CD4-positive, alpha-beta T cell treated with Interleukin-10 for 1 hour (primary cell): ENCODE data around the gene STAT4.

ENCODE experiments used
- DNase-seq: peaks from one replicate; pipeline ENCODE4 v3.0.0-alpha.2; 2020

The STAT4 gene

GRCh38 chr2:191173206-191173605, 22.4 kb upstream of the STAT4 start:
- DNase-seq = no peak

DNA sequence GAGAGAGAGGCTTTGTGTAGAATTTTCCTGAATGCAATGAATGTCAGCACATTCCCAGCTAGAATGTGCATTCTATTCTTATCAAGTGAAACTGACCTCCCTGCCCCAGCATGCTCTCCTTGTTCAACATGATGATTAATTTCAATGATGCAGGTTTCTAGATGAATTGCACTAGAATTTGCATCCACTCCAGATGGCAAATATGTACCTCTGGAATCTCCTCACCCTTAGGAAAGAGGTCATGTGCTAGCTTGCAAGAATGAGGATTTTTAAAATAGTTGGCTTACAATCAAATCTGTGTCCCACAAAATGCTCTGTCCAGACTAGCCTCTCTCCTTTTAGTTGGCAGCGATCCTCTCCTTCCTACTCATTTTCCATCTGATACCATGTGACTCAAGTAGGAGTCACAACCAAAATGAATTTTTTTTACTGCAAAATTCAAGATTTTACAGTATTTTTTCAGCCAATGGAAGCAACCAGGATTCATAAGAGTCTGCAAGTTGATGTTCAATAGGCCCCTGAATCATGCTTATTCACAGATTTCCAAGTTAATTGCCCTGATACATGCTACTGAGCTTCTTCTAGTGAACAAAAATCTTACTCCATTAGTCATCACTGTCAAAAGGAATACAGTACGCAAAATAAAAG, 21.0 kb upstream of the STAT4 start:
- no peak for DNase-seq

DNA sequence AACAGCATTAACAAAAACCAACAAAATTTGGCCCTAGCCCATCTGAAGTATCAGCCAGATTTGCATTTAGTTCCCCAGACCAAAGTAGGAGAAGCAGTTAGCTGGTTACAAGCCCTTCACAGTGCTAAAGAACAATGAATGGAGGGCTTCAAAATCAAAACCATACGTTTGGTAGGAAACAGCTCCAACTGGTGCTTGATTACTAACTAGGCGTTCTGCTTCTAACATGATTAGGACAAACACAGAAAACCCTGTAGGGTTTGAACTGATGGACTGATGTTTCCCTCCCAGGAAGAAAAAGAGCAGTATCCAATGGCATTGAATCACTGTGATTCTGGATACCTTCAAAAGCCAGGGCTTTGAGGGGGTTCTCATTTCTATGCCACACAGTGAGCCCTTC, 20.5 kb upstream of the STAT4 start:
- no peak for DNase-seq

DNA sequence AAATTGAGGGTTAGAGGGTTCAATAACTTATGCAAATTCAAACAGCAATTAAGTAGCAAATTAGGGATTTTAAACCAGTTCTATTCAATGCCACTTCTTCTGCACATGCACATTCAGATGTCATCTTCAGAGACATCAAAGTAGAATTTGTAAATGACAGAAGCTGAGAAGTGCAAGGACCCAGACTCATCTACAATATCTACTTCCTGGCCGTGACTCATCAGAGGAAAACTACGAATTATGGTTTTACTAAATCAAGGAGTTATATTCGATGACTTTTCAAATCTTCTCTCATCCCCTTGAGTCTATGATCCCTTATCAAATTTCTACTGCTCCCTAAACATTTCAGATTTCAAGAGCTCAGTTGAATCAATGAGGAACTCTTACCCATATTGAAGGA, 20.0 kb upstream of the STAT4 start:
- DNase-seq = peak; percentile 6

DNA sequence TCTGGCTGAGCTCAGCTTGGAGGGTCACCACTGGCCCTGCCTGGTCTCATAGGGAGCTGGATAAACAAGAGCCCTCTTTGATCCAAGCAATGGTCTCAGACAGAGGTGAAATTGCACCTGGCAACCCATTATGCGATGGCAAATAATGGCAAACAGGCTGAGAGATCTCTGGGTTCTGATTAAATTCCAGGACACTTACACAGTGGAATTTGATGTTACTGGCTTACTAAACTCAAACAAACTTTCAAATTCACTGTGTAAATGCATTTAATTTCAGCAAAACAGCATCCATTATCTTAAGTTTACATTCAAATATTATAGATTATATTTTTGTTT, 19.5 kb upstream of the STAT4 start:
- DNase-seq = no peak

DNA sequence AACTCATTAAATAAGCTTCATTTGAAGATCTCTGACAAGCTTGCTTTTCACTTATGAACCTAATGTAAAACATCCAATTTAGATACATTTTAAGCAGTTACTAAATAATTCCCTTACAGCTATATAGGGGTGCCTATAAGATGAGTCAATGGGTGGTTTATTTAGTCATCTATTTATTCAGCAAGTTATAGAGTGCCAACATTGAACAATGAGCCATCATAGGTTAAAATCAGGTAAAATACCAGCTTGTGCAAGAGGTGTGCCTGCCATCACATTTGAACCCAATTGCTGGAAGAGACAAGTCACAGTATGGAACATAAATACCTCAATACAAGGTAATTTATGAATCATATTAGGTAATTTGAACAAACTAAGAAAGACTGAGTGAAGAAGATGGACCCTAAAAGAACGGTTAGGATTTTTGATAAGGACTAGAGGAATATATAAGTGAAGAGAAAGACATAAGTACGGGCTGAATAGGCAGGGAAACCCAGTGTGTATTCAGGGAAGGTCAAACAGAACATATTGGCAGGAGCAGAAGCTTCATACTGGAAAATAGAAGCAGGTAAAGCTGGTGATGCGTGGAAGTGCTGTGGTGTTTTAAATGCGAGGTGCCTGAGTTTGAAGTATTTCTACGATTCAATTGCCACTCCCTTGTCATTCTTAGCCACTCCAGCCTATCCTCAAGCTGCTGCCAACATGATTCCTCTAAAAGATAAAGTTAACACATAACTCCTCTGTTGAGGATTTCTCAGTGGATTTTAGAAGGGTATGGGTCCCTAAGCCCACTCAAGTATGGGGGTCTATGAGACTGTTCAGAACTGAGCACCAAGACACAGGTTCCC, 18.9 kb upstream of the STAT4 start:
- no peak for DNase-seq

- no peak for DNase-seq
Observed at GRCh38 chr2:191167766-191168165, 17.0 kb upstream of the STAT4 start.

- DNase-seq = no peak
Observed at GRCh38 chr2:191166756-191167445, 16.1 kb upstream of the STAT4 start.

- DNase-seq = no peak
Observed at GRCh38 chr2:191166111-191166755, 15.4 kb upstream of the STAT4 start.

GRCh38 chr2:191165176-191165643, 14.4 kb upstream of the STAT4 start:
- peak; percentile 64 for DNase-seq

DNA sequence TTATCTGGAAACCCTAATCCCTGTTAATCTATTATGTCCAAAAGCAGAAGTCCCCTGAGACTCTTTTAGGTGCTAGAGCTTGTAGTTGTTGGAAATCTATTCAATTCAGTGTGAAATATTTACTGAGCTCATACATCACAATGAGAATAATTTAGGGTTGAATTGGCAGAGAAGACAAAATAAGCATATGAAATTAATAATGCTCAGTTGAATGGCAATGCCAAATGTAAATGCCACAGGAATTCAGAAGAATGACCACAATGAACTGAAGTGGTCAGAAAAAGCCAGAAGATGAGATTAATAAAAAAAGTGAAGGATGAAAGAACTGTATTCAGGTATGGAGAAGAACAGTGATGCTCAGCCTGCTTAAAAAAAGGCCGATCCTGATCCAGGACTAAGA, 8.0 kb upstream of the STAT4 start:
- DNase-seq = no peak

GRCh38 chr2:191158193-191158592, 7.4 kb upstream of the STAT4 start:
- DNase-seq = no peak

- peak; percentile 63 for DNase-seq
Observed at GRCh38 chr2:191155608-191156071, 4.8 kb upstream of the STAT4 start.

DNA sequence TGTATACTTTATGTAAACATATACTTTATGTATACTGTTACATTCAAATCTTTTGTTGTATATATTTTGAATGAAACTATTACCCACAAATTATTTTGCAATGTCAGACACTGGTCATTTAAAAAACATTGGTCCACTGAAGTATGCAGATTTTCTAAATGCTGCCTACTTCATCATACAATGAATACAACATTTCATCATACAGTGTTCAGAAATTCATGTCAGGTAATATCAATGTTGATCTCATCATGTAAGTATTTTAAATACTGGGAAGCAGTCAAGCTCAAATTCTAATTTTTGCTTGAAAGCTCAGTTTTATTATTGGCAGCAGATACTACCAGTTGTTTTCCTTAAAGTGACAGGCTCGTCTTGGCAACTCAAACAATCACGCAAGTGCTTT, 2.9 kb upstream of the STAT4 start:
- DNase-seq = no peak

GRCh38 chr2:191152482-191153240, 1.9 kb upstream of the STAT4 start:
- DNase-seq = peak; percentile 54

GRCh38 chr2:191151331-191151730, 537 bp upstream of the STAT4 start:
- peak; percentile 28 for DNase-seq

- peak; percentile 60 for DNase-seq
Observed at GRCh38 chr2:191150230-191150599, 579 bp downstream of the STAT4 start.

DNA sequence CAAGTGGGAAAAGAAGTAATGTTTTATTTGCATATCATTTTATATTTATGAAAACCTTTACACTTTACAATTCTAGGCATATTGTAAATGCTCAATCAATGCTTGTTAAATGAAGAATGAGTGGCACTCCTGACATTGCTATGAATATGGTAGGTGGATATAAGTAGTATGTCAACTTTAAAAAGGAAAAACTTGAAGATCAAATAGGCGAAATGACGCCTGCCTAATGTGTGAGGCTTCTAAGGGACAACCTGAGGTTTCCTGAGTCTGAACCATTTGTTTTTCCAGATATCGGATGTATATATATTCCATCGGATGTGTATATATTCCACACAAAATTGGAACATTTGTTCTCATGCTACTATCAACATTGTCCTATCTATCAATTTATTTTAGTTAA, 1.4 kb downstream of the STAT4 start:
- DNase-seq = peak; percentile 37

DNA sequence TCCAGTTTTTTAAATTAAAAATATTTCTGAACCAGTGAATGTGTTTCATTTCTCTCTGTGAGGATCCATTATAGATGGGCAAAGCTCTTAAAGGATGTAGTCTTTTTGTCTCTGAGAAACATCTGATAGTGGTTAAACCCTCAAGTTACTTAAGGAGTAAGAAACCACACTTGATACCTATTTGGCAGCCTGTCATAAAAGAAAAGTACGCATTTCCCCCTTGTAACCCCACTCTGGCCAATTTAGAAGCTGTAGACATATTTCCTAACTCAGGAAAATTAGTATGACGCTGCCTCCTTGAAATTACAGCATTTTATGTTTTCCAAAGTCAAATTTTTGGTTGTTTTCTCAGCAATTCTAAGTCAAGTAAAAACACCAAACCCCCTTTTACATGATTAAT, 2.0 kb downstream of the STAT4 start:
- peak; percentile 73 for DNase-seq

DNA sequence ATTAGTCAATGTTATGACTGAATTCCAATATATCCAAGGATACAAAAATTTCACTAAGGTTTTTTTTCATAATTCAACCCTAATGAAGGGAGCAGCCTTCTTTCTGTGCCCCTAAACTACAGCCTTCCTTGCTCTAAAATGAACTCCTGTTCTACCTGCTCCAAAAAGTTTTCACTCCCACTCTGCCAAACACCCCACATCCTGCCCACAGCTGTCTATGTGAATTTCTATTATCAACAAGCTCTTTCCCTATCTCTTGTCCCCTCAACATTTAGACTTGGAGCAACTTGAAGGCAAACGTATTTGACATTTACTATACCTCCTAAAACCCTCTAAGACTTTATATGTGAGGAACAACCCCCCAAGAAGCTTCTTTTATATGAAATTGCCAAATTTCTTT, 2.5 kb downstream of the STAT4 start:
- DNase-seq = no peak

- no peak for DNase-seq
Observed at GRCh38 chr2:191145769-191146471, 4.9 kb downstream of the STAT4 start.

DNA sequence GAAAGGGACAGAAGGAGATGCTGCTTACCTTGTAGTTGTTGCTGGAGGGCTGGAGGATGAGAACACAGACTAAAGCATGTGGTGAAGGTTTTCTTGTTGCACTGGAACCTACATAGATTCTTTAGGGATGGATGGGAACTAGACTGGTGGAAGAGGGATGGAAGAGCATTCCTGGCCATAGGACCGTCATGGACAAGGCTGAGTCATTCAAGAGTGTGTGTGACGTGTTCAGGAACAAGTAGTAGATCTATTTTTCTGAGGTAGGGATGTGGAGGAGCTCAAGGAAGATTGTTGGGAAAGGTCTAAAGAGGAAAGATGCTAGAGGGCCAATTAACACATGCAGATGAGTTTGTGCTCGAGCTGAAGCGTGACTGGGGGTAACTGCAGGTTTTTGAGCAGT, 6.6 kb downstream of the STAT4 start:
- no peak for DNase-seq
